ENCODE measurements around the gene RPL7L1.

RPL7L1 gene

GRCh38 chr6:42928986-42929820 lies 49.8 kb downstream of the RPL7L1 start, which contains the start of gene CNPY3:
Gene CNPY3 (plus strand): TSS chr6:42929480. CDS start chr6:42929571, 91 bp downstream.
- DNase-seq (ENCODE audit: low read depth in 2 of 3, low spot score in 2 of 3): peak; percentile 69 to 94 (median 75)

- peak; percentile 31 to 52 (median 43) for DNase-seq (ENCODE audit: low read depth in 2 of 3, low spot score in 2 of 3)
Observed at GRCh38 chr6:42929821-42930360, 50.5 kb downstream of the RPL7L1 start.

- no peak for DNase-seq (ENCODE audit: low read depth in 2 of 3, low spot score in 2 of 3)
Observed at GRCh38 chr6:42932412-42932811, 53.0 kb downstream of the RPL7L1 start.

GRCh38 chr6:42933205-42933604 lies 53.8 kb downstream of the RPL7L1 start:
- DNase-seq (ENCODE audit: low read depth in 2 of 3, low spot score in 2 of 3): no peak

- no peak for DNase-seq (ENCODE audit: low read depth in 2 of 3, low spot score in 2 of 3)
Observed at GRCh38 chr6:42935322-42935721, 55.9 kb downstream of the RPL7L1 start.

- no peak for DNase-seq (ENCODE audit: low read depth in 2 of 3, low spot score in 2 of 3)
Observed at GRCh38 chr6:42936398-42936797, 57.0 kb downstream of the RPL7L1 start.

- no peak for DNase-seq (ENCODE audit: low read depth in 2 of 3, low spot score in 2 of 3)
Observed at GRCh38 chr6:42937548-42938427, 58.4 kb downstream of the RPL7L1 start.

GRCh38 chr6:42938428-42938796 lies 59.0 kb downstream of the RPL7L1 start:
- no peak for DNase-seq (ENCODE audit: low read depth in 2 of 3, low spot score in 2 of 3)

GRCh38 chr6:42938987-42939809 lies 59.8 kb downstream of the RPL7L1 start:
- DNase-seq (ENCODE audit: low read depth in 2 of 3, low spot score in 2 of 3): no peak
